HepG2 (cell line): ENCODE results near the gene ZCCHC7.

Experiments used
- PCBP1 ChIP-seq: fragments of 200-400 bp; formaldehyde crosslinking; IDR thresholded peaks from 2 replicates; pipeline ENCODE4 v1.6.1; 2017; ENCODE audit warnings: mild to moderate bottlenecking, low read depth, low read length, borderline replicate concordance
- SIX4 ChIP-seq: sonication (generic); formaldehyde crosslinking; IDR thresholded peaks from 2 replicates; pipeline ENCODE4 v1.4.0; 2020; ENCODE audit warnings: missing genetic modification reagents
- TF ChIP-seq, protein P1 (sequence below): sonication (generic); formaldehyde crosslinking; IDR thresholded peaks from 2 replicates; pipeline ENCODE4 v1.5.0; 2020; ENCODE audit warnings: mild to moderate bottlenecking, missing genetic modification reagents, moderate library complexity

DNA sequence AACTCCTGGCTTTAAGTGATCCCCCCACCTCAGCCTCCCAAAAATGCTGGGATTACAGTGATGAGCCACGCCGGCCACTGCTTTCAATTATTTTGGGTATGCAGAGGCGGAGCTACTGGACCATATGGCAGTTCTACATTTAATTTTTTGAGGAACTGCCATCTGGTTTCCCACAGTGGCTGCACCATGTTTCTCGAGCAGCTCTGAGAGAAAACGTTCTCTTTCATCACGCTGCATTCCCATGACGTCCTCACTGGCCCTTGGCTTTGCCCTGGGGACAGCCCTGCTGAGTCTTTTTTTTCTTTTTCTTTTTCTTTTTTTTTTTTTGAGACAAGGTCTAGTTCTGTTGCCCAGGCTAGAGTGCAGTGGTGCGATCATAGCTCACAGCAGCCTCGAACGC, 266.6 kb downstream of the ZCCHC7 start:
- TF ChIP-seq PCBP1 (no peak), SIX4 (CRISPR knock-in tag) (no peak)
- TF ChIP-seq, protein P1, sequence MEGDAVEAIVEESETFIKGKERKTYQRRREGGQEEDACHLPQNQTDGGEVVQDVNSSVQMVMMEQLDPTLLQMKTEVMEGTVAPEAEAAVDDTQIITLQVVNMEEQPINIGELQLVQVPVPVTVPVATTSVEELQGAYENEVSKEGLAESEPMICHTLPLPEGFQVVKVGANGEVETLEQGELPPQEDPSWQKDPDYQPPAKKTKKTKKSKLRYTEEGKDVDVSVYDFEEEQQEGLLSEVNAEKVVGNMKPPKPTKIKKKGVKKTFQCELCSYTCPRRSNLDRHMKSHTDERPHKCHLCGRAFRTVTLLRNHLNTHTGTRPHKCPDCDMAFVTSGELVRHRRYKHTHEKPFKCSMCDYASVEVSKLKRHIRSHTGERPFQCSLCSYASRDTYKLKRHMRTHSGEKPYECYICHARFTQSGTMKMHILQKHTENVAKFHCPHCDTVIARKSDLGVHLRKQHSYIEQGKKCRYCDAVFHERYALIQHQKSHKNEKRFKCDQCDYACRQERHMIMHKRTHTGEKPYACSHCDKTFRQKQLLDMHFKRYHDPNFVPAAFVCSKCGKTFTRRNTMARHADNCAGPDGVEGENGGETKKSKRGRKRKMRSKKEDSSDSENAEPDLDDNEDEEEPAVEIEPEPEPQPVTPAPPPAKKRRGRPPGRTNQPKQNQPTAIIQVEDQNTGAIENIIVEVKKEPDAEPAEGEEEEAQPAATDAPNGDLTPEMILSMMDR (CRISPR knock-in tag): no peak
